SK-N-SH (cell line): ENCODE results near the gene ZNF490. TPM values are rescaled to one million over a fixed set of nuclear protein-coding genes. Genes with fewer than 3 reads are reported as not detected.
"Not testable (repeated sequence)": the region's sequence is repeated elsewhere in the genome, so short reads cannot be mapped to it uniquely, and the experiment has no call there.

ENCODE experiments used
- CTCF ChIA-PET: fragments of 300-600, 350-600 bp; formaldehyde crosslinking; extraction: SDS; loops from one replicate; lab custom pipeline; 2021; lab: Yijun Ruan, JAX
- POLR2A ChIA-PET: fragments of 350-600 bp; sonication (Branson Sonifier 250); formaldehyde crosslinking; extraction: SDS; loops from one replicate; lab custom pipeline; 2020; ENCODE audit warnings: antibody characterized with exemption, inconsistent platforms; lab: Yijun Ruan, JAX
- DNase-seq: peaks from one replicate; pipeline ENCODE4 v3.0.0; 2012
- H2AFZ ChIP-seq: fragments of 200-600 bp; sonication (generic); 2 replicates; pipeline ENCODE4 v1.8.1; 2016; ENCODE audit warnings: antibody characterized with exemption, mild to moderate bottlenecking, low read depth
- H3F3A ChIP-seq: fragments of 200-600 bp; sonication (generic); replicated peaks from 2 replicates; pipeline ENCODE3; 2016; ENCODE audit warnings: antibody characterized with exemption, mild to moderate bottlenecking; ENCODE audit not compliant: insufficient read depth
- H3K27ac ChIP-seq, 2 experiments: fragments of 200-500 bp in 1 of 2; fragments of 200-600 bp in 1 of 2; sonication (Bioruptor generic) in 1 of 2; sonication (generic), shearing (Covaris generic) in 1 of 2; 2 replicates each; pipeline versions ENCODE4 v1.5.1 to v1.6.1; 2014 to 2016; ENCODE audit warnings: low read depth in 2 of 2, inconsistent platforms in 1 of 2, low read length in 1 of 2, mild to moderate bottlenecking in 1 of 2, mixed read lengths in 1 of 2
- H3K27me3 ChIP-seq: fragments of 200-600 bp; sonication (generic), shearing (Covaris generic); 2 replicates; pipeline ENCODE4 v1.6.1; 2016; ENCODE audit warnings: mixed run types; ENCODE audit not compliant: insufficient read depth
- H3K36me3 ChIP-seq, 2 experiments: fragments of 200-500 bp in 1 of 2; fragments of 200-600 bp in 1 of 2; sonication (Bioruptor generic) in 1 of 2; sonication (generic) in 1 of 2; replicated peaks in 1 of 2; 2 replicates each; pipeline versions ENCODE3 to v1.5.1; 2014 to 2016; ENCODE audit warnings: low read length in 1 of 2, mild to moderate bottlenecking in 1 of 2; ENCODE audit not compliant: insufficient read depth in 2 of 2, control insufficient read depth in 1 of 2
- H3K4me1 ChIP-seq, 2 experiments: fragments of 200-500 bp in 1 of 2; fragments of 200-600 bp in 1 of 2; sonication (Bioruptor generic) in 1 of 2; sonication (generic), shearing (Covaris generic) in 1 of 2; 2 replicates each; pipeline versions ENCODE4 v1.5.1 to v1.6.1; 2014 to 2016; ENCODE audit warnings: low read depth in 1 of 2, low read length in 1 of 2, mixed run types in 1 of 2; ENCODE audit not compliant: insufficient read depth in 2 of 2, control insufficient read depth in 1 of 2
- H3K4me2 ChIP-seq: fragments of 200-600 bp; sonication (generic), shearing (Covaris generic); 2 replicates; pipeline ENCODE4 v1.6.1; 2017; ENCODE audit warnings: mixed run types
- H3K4me3 ChIP-seq, 2 experiments: fragments of 200-500 bp in 1 of 2; fragments of 200-600 bp in 1 of 2; sonication (Bioruptor generic) in 1 of 2; sonication (generic), shearing (Covaris generic) in 1 of 2; 2 replicates each; pipeline versions ENCODE4 v1.5.1 to v1.8.1; 2014 to 2016; ENCODE audit warnings: low read depth in 2 of 2, inconsistent platforms in 1 of 2, low read length in 1 of 2, mild to moderate bottlenecking in 1 of 2, mixed read lengths in 1 of 2, moderate library complexity in 1 of 2
- H3K79me2 ChIP-seq: fragments of 200-600 bp; sonication (generic); 2 replicates; pipeline ENCODE4 v1.8.1; 2017; ENCODE audit warnings: mild to moderate bottlenecking; ENCODE audit not compliant: insufficient read depth
- H3K9ac ChIP-seq: fragments of 200-600 bp; sonication (generic); 2 replicates; pipeline ENCODE4 v1.6.1; 2017; ENCODE audit warnings: mixed run types
- H3K9me2 ChIP-seq: fragments of 200-600 bp; sonication (generic); 2 replicates; pipeline ENCODE4 v1.6.1; 2017; ENCODE audit warnings: mixed run types
- H3K9me3 ChIP-seq: fragments of 200-600 bp; sonication (generic); 2 replicates; pipeline ENCODE4 v1.6.1; 2017; ENCODE audit warnings: mixed run types, mild to moderate bottlenecking, moderate library complexity
- H4K20me1 ChIP-seq: fragments of 200-600 bp; sonication (generic); 2 replicates; pipeline ENCODE4 v1.6.1; 2017; ENCODE audit warnings: mild to moderate bottlenecking, mixed run types; ENCODE audit not compliant: insufficient read depth
- CHD2 ChIP-seq: fragments of 150-350 bp; IDR thresholded peaks from 2 replicates; pipeline ENCODE4 v1.6.1; 2018; ENCODE audit warnings: low read length; ENCODE audit not compliant: partially characterized antibody
- EP300 ChIP-seq, 2 experiments: IDR thresholded peaks; 2 replicates each; pipeline versions ENCODE4 v1.4.0 to v1.6.1; 2012; ENCODE audit warnings: borderline replicate concordance in 1 of 2, low read depth in 1 of 2, low read length in 1 of 2
- FOSL2 ChIP-seq: IDR thresholded peaks from 2 replicates; pipeline ENCODE4 v1.4.0; 2012; ENCODE audit warnings: low read depth, mild to moderate bottlenecking, moderate library complexity, borderline replicate concordance
- JUND ChIP-seq: IDR thresholded peaks from 2 replicates; pipeline ENCODE4 v1.4.0; 2012
- MAX ChIP-seq: IDR thresholded peaks from 2 replicates; pipeline ENCODE4 v1.4.0; 2012; ENCODE audit warnings: low read depth
- MXI1 ChIP-seq: IDR thresholded peaks from 2 replicates; pipeline ENCODE4 v1.6.1; 2012; ENCODE audit warnings: mild to moderate bottlenecking, low read depth, low read length, improper control_type of control experiment
- RAD21 ChIP-seq: IDR thresholded peaks from 2 replicates; pipeline ENCODE4 v1.6.1; 2012; ENCODE audit warnings: mild to moderate bottlenecking, low read length
- RCOR1 ChIP-seq: fragments of 150-350 bp; IDR thresholded peaks from 2 replicates; pipeline ENCODE4 v1.6.1; 2017; ENCODE audit warnings: antibody characterized with exemption, low read length
- RFX5 ChIP-seq: IDR thresholded peaks from 2 replicates; pipeline ENCODE4 v1.6.1; 2012; ENCODE audit warnings: mild to moderate bottlenecking, improper control_type of control experiment, low read length
- SMC3 ChIP-seq: IDR thresholded peaks from 2 replicates; pipeline ENCODE4 v1.6.1; 2012; ENCODE audit warnings: low read depth, low read length, improper control_type of control experiment
- TEAD4 ChIP-seq: IDR thresholded peaks from 2 replicates; pipeline ENCODE4 v1.4.0; 2012; ENCODE audit warnings: mild to moderate bottlenecking, borderline replicate concordance; ENCODE audit not compliant: insufficient read depth
- USF1 ChIP-seq: IDR thresholded peaks from 2 replicates; pipeline ENCODE4 v1.4.0; 2012; ENCODE audit warnings: low read depth, borderline replicate concordance
- USF2 ChIP-seq: fragments of 150-350 bp; IDR thresholded peaks from 2 replicates; pipeline ENCODE4 v1.6.1; 2017; ENCODE audit warnings: antibody characterized with exemption, low read length, low read depth, borderline replicate concordance
- YY1 ChIP-seq: IDR thresholded peaks from 2 replicates; pipeline ENCODE4 v1.4.0; 2012; ENCODE audit warnings: low read depth, mild to moderate bottlenecking
- WGBS: methylation state at CpG from one replicate; pipeline ENCODE4 v1.1.6; 2017; ENCODE audit warnings: low lambda C conversion rate; 5-methylcytosine and 5-hydroxymethylcytosine counted together
- polyA plus RNA-seq, 3 experiments: library from polyadenylated mRNA; depleted of rRNA; stranded (reverse); fragments of >200 nt; gene quantifications; 2 replicates each; pipeline ENCODE4 v1.2.3, GENCODE V29; 2012

The ZNF490 gene
- polyA plus RNA-seq, 1 of the 3 experiments (the other 2 are of a cell fraction), result 1.3 TPM

- TF ChIP-seq RAD21 (no peak), JUND (no peak), USF2 (no peak), RFX5 (no peak), RCOR1 (no peak), SMC3 (no peak), EP300 (IDR thresholded peaks at IDR 0.05; ENCODE audit: borderline replicate concordance in 1 of 2, low read depth in 1 of 2, low read length in 1 of 2) (no peak), FOSL2 (no peak), MXI1 (no peak), TEAD4 (no peak)
- Histone ChIP-seq H3K4me3 (no peak overlapping the region), H2AFZ (no peak overlapping the region), H3K9me3 (no peaks in the 10 kb centered on the region), H3K4me1 (peaks cover 0 to 8% of the 10 kb centered on the region in 2 experiments; a peak in 1 of 4 replicates), H3K9ac (no peak overlapping the region), H3K27me3 (no peaks in the 10 kb centered on the region), H3K79me2 (no peaks in the 10 kb centered on the region), H3K36me3 (no peaks in the 10 kb centered on the region), H3K27ac (no peak overlapping the region), H4K20me1 (no peaks in the 10 kb centered on the region), H3K4me2 (no peak overlapping the region), H3K9me2 (no peaks in the 10 kb centered on the region), H3F3A (no peaks in the 10 kb centered on the region)
- DNase-seq, result peak; percentile 27
- ChIA-PET CTCF (interaction anchor here (1.6 kb wide), 1 partner anchor 25 kb away, joined by 9 read pairs; no protein-coding TSS in a partner anchor), POLR2A (no interaction called here)
- 86% methylated on average over 7 of the region's 8 CpGs for WGBS
These were observed 36.4 kb upstream of the ZNF490 start for GRCh38 chr19:12647047-12647446.

GRCh38 chr19:12646551-12646950, 35.9 kb upstream of the ZNF490 start:
- H3K27me3 ChIP-seq, result no peaks in the 10 kb centered on the region
- no peaks in the 10 kb centered on the region for H3K9me2 ChIP-seq
- no peaks in the 10 kb centered on the region for H4K20me1 ChIP-seq
- H3K79me2 ChIP-seq, result no peaks in the 10 kb centered on the region
- no peak overlapping the region for H3K4me2 ChIP-seq
- no peak overlapping the region for H3K9ac ChIP-seq
- H3K4me3 ChIP-seq, result no peak overlapping the region
- ChIA-PET CTCF (interaction anchor here (1.6 kb wide), 1 partner anchor 26 kb away, joined by 9 read pairs; no protein-coding TSS in a partner anchor), POLR2A (interaction anchor here (0.6 kb wide), 1 partner anchor 11 kb away, joined by 3 read pairs; no protein-coding TSS in a partner anchor)
- H3K4me1 ChIP-seq, result peaks cover 0 to 8% of the 10 kb centered on the region in 2 experiments; a peak in 1 of 4 replicates
- no peak for TF ChIP-seq YY1
- TF ChIP-seq RFX5, result no peak
- TF ChIP-seq USF1, result no peak
- TF ChIP-seq RCOR1, result no peak
- TF ChIP-seq CHD2, result no peak
- no peak for TF ChIP-seq MAX
- no peaks in the 10 kb centered on the region for H3K9me3 ChIP-seq
- H2AFZ ChIP-seq, result no peak overlapping the region
- H3K36me3 ChIP-seq, result no peaks in the 10 kb centered on the region
- 94% methylated on average over 10 of the region's 10 CpGs for whole genome bisulfite sequencing
- no peaks in the 10 kb centered on the region for H3F3A ChIP-seq
- peak; percentile 17 for DNase-seq
- no peak overlapping the region for H3K27ac ChIP-seq

GRCh38 chr19:12643716-12644115, 33.1 kb upstream of the ZNF490 start:
- DNase-seq, H3K9me3 ChIP-seq, POLR2A ChIA-PET, H3F3A ChIP-seq, H3K79me2 ChIP-seq, H3K4me3 ChIP-seq, H3K27me3 ChIP-seq, H4K20me1 ChIP-seq, H3K9ac ChIP-seq, H3K9me2 ChIP-seq, CTCF ChIA-PET, H2AFZ ChIP-seq, H3K36me3 ChIP-seq, H3K4me2 ChIP-seq, H3K27ac ChIP-seq: not testable (repeated sequence)
- WGBS, result 94% methylated on average over 14 of the region's 14 CpGs
- peaks cover 0 to 13% of the 10 kb centered on the region in 2 experiments; a peak in 1 of 4 replicates for H3K4me1 ChIP-seq
